HG03159 (cell line): Measurements from ENCODE around the gene BBLN.

ENCODE experiments used
- ATAC-seq: cut with Tn5 transposase; IDR thresholded peaks from one replicate; pipeline ENCODE4 v1.9.1; 2021; ENCODE audit warnings: mild to moderate bottlenecking, moderate library complexity; ENCODE audit not compliant: unreplicated experiment

The BBLN gene

GRCh38 chr9:128144239-128145181 is 15.6 kb upstream of the BBLN start:
- ATAC-seq = no peak

- no peak for ATAC-seq
These were observed 14.5 kb upstream of the BBLN start for GRCh38 chr9:128145536-128145935.

GRCh38 chr9:128145951-128146351 is 14.1 kb upstream of the BBLN start:
- no peak for ATAC-seq

GRCh38 chr9:128146591-128147120 is 13.4 kb upstream of the BBLN start:
- ATAC-seq = no peak

- no peak for ATAC-seq
These were observed 11.5 kb upstream of the BBLN start for GRCh38 chr9:128148509-128149000.

- no peak for ATAC-seq
These were observed 10.9 kb upstream of the BBLN start, which contains the start of gene LCN2 for GRCh38 chr9:128149001-128149701. Gene LCN2 (plus strand): TSS chr9:128149453. CDS start chr9:128149526, 73 bp downstream.

- no peak for ATAC-seq
These were observed 10.0 kb upstream of the BBLN start for GRCh38 chr9:128149951-128150593.

GRCh38 chr9:128150594-128151308 is 9.3 kb upstream of the BBLN start:
- ATAC-seq = no peak

GRCh38 chr9:128151309-128152132 is 8.5 kb upstream of the BBLN start:
- no peak for ATAC-seq

- ATAC-seq = no peak
These were observed 7.7 kb upstream of the BBLN start for GRCh38 chr9:128152133-128153059.

- ATAC-seq = no peak
These were observed 6.8 kb upstream of the BBLN start for GRCh38 chr9:128153060-128153946.

GRCh38 chr9:128153947-128154695 is 5.9 kb upstream of the BBLN start:
- ATAC-seq = no peak

- no peak for ATAC-seq
These were observed 4.1 kb upstream of the BBLN start for GRCh38 chr9:128155736-128156500.

- peak; percentile 4 for ATAC-seq
These were observed 612 bp upstream of the BBLN start for GRCh38 chr9:128159522-128159783.

GRCh38 chr9:128160603-128160987 is 530 bp downstream of the BBLN start:
- peak; percentile 18 for ATAC-seq

- ATAC-seq = no peak
These were observed 1.3 kb downstream of the BBLN start for GRCh38 chr9:128161215-128161902.
